Measurements from ENCODE around the gene ATP5F1D. TPM values are rescaled to one million over a fixed set of nuclear protein-coding genes. Genes with fewer than 3 reads are reported as not detected.

Gene ATP5F1D
- polyA plus RNA-seq, 3 donors from 2014 or later = 145 to 310 (median 303) TPM

- peak; percentile 57 to 66 (median 66) for DNase-seq
- peak overlapping the region; percentile 85 to 97 (median 95) for H3K27ac Mint-ChIP-seq
- peaks cover 0 to 23% (median 5%) of the 10 kb centered on the region in 3 donors for H3K36me3 Mint-ChIP-seq
- H3K27me3 Mint-ChIP-seq (ENCODE audit: low read depth in 3 of 3) = peaks cover 45 to 68% (median 53%) of the 10 kb centered on the region in 3 donors
- H3K4me3 Mint-ChIP-seq = peak overlapping the region; percentile 93 to 95 (median 94)
- H3K9me3 Mint-ChIP-seq = no peaks in the 10 kb centered on the region
- H3K4me1 Mint-ChIP-seq = peaks cover 15 to 25% of the 10 kb centered on the region in 2 donors
These were observed 10.0 kb downstream of the ATP5F1D start for GRCh38 chr19:1251330-1252220.

GRCh38 chr19:1252221-1252820 is 10.8 kb downstream of the ATP5F1D start:
- Mint-ChIP-seq H3K9me3 (no peaks in the 10 kb centered on the region), H3K27ac (peak overlapping the region; percentile 67 to 97 (median 95)), H3K27me3 (ENCODE audit: low read depth in 3 of 3) (peaks cover 43 to 76% (median 53%) of the 10 kb centered on the region in 3 donors), H3K4me3 (peak overlapping the region; percentile 93 to 95 (median 94)), H3K4me1 (peaks cover 17 to 28% of the 10 kb centered on the region in 2 donors), H3K36me3 (peaks cover under 1 to 25% (median 5%) of the 10 kb centered on the region in 3 donors)
- peak; percentile 84 to 89 (median 89) for DNase-seq

DNA sequence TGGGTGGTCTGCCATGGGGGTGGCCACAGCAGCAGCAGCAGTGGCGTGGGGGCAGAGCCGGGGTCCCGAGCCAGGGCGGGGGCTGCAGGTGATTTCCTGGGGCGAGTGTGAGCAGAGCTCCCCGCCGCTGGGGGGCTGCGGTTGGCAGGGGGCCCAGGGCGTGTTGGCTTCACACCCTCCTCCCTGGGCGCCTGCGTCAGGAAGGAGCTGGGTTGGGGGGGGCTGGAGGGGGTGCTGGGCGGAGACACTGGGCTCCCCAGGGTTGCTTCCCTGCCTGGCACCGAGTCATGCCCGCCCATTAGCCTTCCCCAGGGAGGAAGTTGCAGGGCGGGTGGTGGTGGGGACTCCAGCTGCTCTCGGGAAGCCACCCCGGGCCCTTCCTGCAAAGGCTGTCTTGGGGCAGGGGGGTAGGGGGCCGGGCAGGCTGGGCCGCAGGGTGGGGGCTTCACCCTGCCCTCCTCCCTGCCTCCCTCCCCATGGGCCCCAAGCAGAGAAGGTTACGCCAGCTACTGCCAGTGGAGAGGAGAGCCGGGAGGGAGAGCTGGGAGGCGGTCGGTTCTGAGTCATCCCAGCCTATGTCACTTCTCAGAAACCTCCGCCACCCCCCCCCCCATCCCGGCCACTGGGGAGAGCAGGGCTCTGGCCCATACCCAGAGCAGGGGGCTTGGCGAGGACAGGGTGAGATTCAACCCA is 11.4 kb downstream of the ATP5F1D start:
- H3K36me3 Mint-ChIP-seq = peaks cover 7 to 31% (median 9%) of the 10 kb centered on the region in 3 donors
- DNase-seq = peak; percentile 88 to 91 (median 88)
- peaks cover 48 to 78% (median 60%) of the 10 kb centered on the region in 3 donors for H3K27me3 Mint-ChIP-seq (ENCODE audit: low read depth in 3 of 3)
- H3K9me3 Mint-ChIP-seq = no peaks in the 10 kb centered on the region
- H3K4me1 Mint-ChIP-seq = peaks cover 24 to 35% of the 10 kb centered on the region in 2 donors
- peak overlapping the region; percentile 76 to 94 (median 81) for H3K4me3 Mint-ChIP-seq
- H3K27ac Mint-ChIP-seq = peak overlapping the region; percentile 88 to 95 (median 92)

- DNase-seq = peak in 1 of 3 donors; percentile 35
- H3K27ac Mint-ChIP-seq = peak overlapping the region; percentile 88 to 94 (median 92)
- H3K36me3 Mint-ChIP-seq = peaks cover 7 to 37% (median 9%) of the 10 kb centered on the region in 3 donors
- H3K27me3 Mint-ChIP-seq (ENCODE audit: low read depth in 3 of 3) = peaks cover 52 to 80% (median 64%) of the 10 kb centered on the region in 3 donors
- H3K4me1 Mint-ChIP-seq = peaks cover 30 to 41% of the 10 kb centered on the region in 2 donors
- H3K4me3 Mint-ChIP-seq = peak overlapping the region; percentile 76 to 84 (median 81)
- no peaks in the 10 kb centered on the region for H3K9me3 Mint-ChIP-seq
These were observed 12.0 kb downstream of the ATP5F1D start for GRCh38 chr19:1253514-1254080.

- no peak for DNase-seq
- peak overlapping the region; percentile 59 to 84 (median 68) for H3K4me3 Mint-ChIP-seq
These were observed 12.6 kb downstream of the ATP5F1D start for GRCh38 chr19:1254081-1254527.

GRCh38 chr19:1254530-1255185 is 13.1 kb downstream of the ATP5F1D start:
- Mint-ChIP-seq H3K27ac (peak overlapping the region; percentile 75 to 99 (median 88)), H3K4me1 (peaks cover 40 to 52% of the 10 kb centered on the region in 2 donors), H3K36me3 (peaks cover 7 to 40% (median 7%) of the 10 kb centered on the region in 3 donors), H3K27me3 (ENCODE audit: low read depth in 3 of 3) (peaks cover 57 to 88% (median 72%) of the 10 kb centered on the region in 3 donors), H3K4me3 (peak overlapping the region; percentile 59 to 84 (median 68)), H3K9me3 (peaks cover 0 to 3% (median 0%) of the 10 kb centered on the region in 6 donors)
- no peak for DNase-seq

More at GRCh38 chr19:1254081-1254527, 12.6 kb downstream of the ATP5F1D start:
- Mint-ChIP-seq H3K27me3 (ENCODE audit: low read depth in 3 of 3) (peaks cover 57 to 83% (median 67%) of the 10 kb centered on the region in 3 donors), H3K9me3 (peaks cover 0 to 2% (median 0%) of the 10 kb centered on the region in 6 donors), H3K27ac (peak overlapping the region; percentile 75 to 99 (median 88)), H3K4me1 (peaks cover 35 to 46% of the 10 kb centered on the region in 2 donors), H3K36me3 (peaks cover 7 to 41% (median 9%) of the 10 kb centered on the region in 3 donors)

- Mint-ChIP-seq H3K27ac (peak overlapping the region; percentile 75 to 99 (median 88)), H3K9me3 (peaks cover 0 to 4% (median 0%) of the 10 kb centered on the region in 6 donors), H3K4me1 (peaks cover 46 to 56% of the 10 kb centered on the region in 2 donors), H3K36me3 (peaks cover 4 to 38% (median 7%) of the 10 kb centered on the region in 3 donors), H3K4me3 (peak overlapping the region; percentile 59 to 84 (median 68)), H3K27me3 (ENCODE audit: low read depth in 3 of 3) (peaks cover 60 to 93% (median 77%) of the 10 kb centered on the region in 3 donors)
- no peak for DNase-seq
These were observed 13.9 kb downstream of the ATP5F1D start for GRCh38 chr19:1255186-1256161.

GRCh38 chr19:1256646-1257474 is 15.3 kb downstream of the ATP5F1D start:
- Mint-ChIP-seq H3K27ac (peak overlapping the region; percentile 96 to 99 (median 99)), H3K4me3 (peak overlapping the region; percentile 84 to 90 (median 90)), H3K36me3 (peaks cover 4 to 31% (median 7%) of the 10 kb centered on the region in 3 donors), H3K4me1 (peaks cover 54 to 66% of the 10 kb centered on the region in 2 donors), H3K9me3 (peaks cover 0 to 4% (median 0%) of the 10 kb centered on the region in 6 donors), H3K27me3 (ENCODE audit: low read depth in 3 of 3) (peaks cover 51 to 88% (median 80%) of the 10 kb centered on the region in 3 donors)
- DNase-seq = peak in 1 of 3 donors; percentile 25

GRCh38 chr19:1257475-1258162 is 16.1 kb downstream of the ATP5F1D start:
- Mint-ChIP-seq H3K4me3 (peak overlapping the region; percentile 84 to 90 (median 90)), H3K9me3 (peaks cover 0 to 4% (median 0%) of the 10 kb centered on the region in 6 donors), H3K36me3 (peaks cover 4 to 31% (median 7%) of the 10 kb centered on the region in 3 donors), H3K27ac (peak overlapping the region; percentile 96 to 99 (median 99)), H3K27me3 (ENCODE audit: low read depth in 3 of 3) (peaks cover 47 to 82% (median 73%) of the 10 kb centered on the region in 3 donors), H3K4me1 (peaks cover 59 to 70% of the 10 kb centered on the region in 2 donors)
- no peak for DNase-seq

GRCh38 chr19:1258163-1258492 is 16.6 kb downstream of the ATP5F1D start:
- Mint-ChIP-seq H3K36me3 (peaks cover 4 to 31% (median 7%) of the 10 kb centered on the region in 3 donors), H3K4me1 (peaks cover 65 to 74% of the 10 kb centered on the region in 2 donors), H3K27ac (peak overlapping the region; percentile 96 to 99 (median 99)), H3K9me3 (peaks cover 0 to 4% (median 0%) of the 10 kb centered on the region in 6 donors), H3K4me3 (peak overlapping the region; percentile 84 to 90 (median 90)), H3K27me3 (ENCODE audit: low read depth in 3 of 3) (peaks cover 47 to 78% (median 70%) of the 10 kb centered on the region in 3 donors)
- peak in 1 of 3 donors; percentile 26 for DNase-seq
